Coronary artery (tissue), 2 donors: ENCODE data around the gene MYCBP2.

Experiments used
- DNase-seq: peaks from one replicate; pipeline ENCODE4 v3.0.0-alpha.2; 2017; ENCODE audit warnings: low spot score
- H3K27ac ChIP-seq, 2 donors: fragments of 200-600 bp; sonication (generic); one replicate each; pipeline ENCODE4 v1.5.1; 2016 to 2019
- H3K4me3 ChIP-seq: fragments of 200-600 bp; sonication (generic); 2 replicates; pipeline ENCODE4 v1.5.1; 2016; ENCODE audit warnings: mild to moderate bottlenecking, moderate library complexity
- TF ChIP-seq, protein P1 (sequence below): fragments of 200-600 bp; sonication (generic); IDR thresholded peaks from one replicate; pipeline ENCODE4 v1.5.1; 2019; ENCODE audit warnings: antibody characterized with exemption

The MYCBP2 gene

GRCh38 chr13:77313923-77314322, 13.0 kb downstream of the MYCBP2 start:
- no peak for DNase-seq
- H3K4me3 ChIP-seq: no peak overlapping the region
- TF ChIP-seq, protein P1, sequence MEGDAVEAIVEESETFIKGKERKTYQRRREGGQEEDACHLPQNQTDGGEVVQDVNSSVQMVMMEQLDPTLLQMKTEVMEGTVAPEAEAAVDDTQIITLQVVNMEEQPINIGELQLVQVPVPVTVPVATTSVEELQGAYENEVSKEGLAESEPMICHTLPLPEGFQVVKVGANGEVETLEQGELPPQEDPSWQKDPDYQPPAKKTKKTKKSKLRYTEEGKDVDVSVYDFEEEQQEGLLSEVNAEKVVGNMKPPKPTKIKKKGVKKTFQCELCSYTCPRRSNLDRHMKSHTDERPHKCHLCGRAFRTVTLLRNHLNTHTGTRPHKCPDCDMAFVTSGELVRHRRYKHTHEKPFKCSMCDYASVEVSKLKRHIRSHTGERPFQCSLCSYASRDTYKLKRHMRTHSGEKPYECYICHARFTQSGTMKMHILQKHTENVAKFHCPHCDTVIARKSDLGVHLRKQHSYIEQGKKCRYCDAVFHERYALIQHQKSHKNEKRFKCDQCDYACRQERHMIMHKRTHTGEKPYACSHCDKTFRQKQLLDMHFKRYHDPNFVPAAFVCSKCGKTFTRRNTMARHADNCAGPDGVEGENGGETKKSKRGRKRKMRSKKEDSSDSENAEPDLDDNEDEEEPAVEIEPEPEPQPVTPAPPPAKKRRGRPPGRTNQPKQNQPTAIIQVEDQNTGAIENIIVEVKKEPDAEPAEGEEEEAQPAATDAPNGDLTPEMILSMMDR: no peak

GRCh38 chr13:77312311-77312710, 14.6 kb downstream of the MYCBP2 start:
- TF ChIP-seq, protein P1: no peak
- H3K4me3 ChIP-seq: no peak overlapping the region
- no peak for DNase-seq
- H3K27ac ChIP-seq: no peak overlapping the region

More at GRCh38 chr13:77313923-77314322, 13.0 kb downstream of the MYCBP2 start:
- H3K27ac ChIP-seq: no peak overlapping the region

- Histone ChIP-seq H3K27ac (peak overlapping the region; percentile 11 to 24), H3K4me3 (peak overlapping the region; percentile 25)
- TF ChIP-seq, protein P1: no peak
- no peak for DNase-seq
These were observed 16.2 kb downstream of the MYCBP2 start for GRCh38 chr13:77310579-77311279.

GRCh38 chr13:77310161-77310560, 16.7 kb downstream of the MYCBP2 start:
- peak overlapping the region in 1 of 2 donors; percentile 23 for H3K27ac ChIP-seq
- H3K4me3 ChIP-seq: peak overlapping the region; percentile 21
- TF ChIP-seq, protein P1: no peak
- DNase-seq: no peak

DNA sequence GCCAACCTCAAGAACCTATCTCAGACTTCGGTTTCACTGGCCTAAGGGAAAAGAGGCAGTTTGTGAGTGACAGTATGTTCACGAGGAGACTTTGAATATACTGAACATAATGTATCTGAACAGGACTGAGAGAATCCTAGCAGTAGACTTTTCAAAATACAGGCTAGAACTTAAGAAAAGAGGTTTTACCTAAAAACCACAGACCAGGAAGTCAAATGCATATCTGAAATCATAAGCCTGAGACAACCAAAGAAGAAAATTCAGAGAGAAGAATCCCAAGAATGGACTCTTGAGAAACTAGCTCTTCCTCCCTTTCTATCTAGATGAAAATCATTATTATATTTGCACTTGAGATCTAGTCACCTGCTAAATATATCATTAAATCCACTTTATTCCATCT, 17.6 kb downstream of the MYCBP2 start:
- H3K27ac ChIP-seq: peak overlapping the region in 1 of 2 donors; percentile 8
- TF ChIP-seq, protein P1: no peak
- H3K4me3 ChIP-seq: no peak overlapping the region
- no peak for DNase-seq

GRCh38 chr13:77306458-77306857, 20.4 kb downstream of the MYCBP2 start:
- no peak for DNase-seq
- H3K4me3 ChIP-seq: no peak overlapping the region
- H3K27ac ChIP-seq: peak overlapping the region; percentile 17 to 19
- TF ChIP-seq, protein P1: no peak

- Histone ChIP-seq H3K27ac (peak overlapping the region in 1 of 2 donors; percentile 8), H3K4me3 (no peak overlapping the region)
- TF ChIP-seq, protein P1: no peak
- no peak for DNase-seq
These were observed 21.6 kb downstream of the MYCBP2 start for GRCh38 chr13:77305266-77305665.
